ENCODE data around the gene WDFY4. TPM values are rescaled to one million over a fixed set of nuclear protein-coding genes. Genes with fewer than 3 reads are reported as not detected.
A peak's percentile ranks its signal among the peaks of the same experiment; 100 is the strongest.

WDFY4 gene
- polyA plus RNA-seq, 10 donors = 1.6 to 4.8 (median 2.6) TPM

DNA sequence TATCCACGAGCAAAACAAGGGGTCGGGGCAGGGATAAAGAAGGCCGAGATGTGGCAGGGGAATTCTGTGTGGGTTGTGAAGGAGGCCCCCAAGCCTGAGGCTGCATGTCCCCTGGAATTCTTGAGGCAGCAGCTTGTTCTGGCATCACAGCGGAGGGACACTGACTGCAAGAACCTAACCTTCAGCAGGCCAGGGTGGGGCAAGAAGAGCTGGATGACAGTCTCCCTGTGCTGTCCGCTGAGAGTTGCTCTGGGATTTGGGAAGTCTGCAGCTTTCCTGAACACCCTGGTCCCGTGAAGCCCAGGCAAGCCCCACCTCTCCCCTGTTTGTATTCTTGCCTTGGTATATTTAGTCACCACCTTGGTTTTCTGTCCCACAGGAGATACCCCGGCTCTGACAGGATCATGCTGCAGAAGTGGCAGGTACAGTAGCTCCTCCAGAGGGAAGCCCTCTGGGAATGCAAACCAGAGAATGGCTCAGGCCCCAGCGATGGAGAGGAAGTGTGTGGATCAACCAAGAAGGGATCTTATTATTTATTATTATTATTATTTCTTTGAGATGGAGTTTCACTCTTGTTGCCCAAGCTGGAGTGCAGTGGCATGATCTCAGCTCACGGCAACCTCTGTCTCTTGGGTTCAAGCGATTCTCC, 256.9 kb downstream of the WDFY4 start:
- no peak for DNase-seq

DNA sequence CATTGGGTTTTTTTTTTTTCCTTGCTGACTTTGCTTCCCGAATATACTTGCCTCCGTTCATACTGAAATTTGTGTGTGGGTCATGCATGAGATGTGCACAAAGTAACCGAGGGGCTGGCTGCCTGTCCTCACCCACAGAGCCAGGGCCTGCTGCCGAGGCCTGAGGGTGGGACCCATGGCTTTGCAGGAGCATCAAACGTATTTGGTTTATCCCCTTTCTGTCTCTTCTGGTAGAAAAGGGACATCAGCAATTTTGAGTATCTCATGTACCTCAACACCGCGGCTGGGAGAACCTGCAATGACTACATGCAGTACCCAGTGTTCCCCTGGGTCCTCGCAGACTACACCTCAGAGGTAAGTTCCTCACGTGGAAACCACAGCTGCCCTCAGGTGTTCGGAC, 258.4 kb downstream of the WDFY4 start:
- no peak for DNase-seq

DNA sequence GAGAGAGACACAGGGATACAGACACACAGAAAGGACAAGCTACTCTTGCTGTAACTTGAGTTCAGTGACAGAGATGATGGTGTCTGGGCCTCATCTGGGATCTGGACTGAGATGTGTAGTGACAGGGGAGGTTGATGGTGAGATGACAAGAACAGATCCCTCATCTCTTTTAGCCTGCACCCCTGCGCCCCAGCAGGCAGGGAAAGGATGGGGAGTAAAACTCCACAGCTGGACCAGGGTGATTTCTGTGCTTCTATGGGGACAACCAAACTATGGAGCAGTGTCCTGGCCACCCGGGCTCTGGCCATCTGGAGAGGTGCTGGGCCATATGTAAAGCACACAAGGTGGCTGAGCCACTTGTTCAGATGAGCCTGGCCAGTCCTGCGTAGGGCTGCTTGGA, 259.5 kb downstream of the WDFY4 start:
- DNase-seq = no peak

DNA sequence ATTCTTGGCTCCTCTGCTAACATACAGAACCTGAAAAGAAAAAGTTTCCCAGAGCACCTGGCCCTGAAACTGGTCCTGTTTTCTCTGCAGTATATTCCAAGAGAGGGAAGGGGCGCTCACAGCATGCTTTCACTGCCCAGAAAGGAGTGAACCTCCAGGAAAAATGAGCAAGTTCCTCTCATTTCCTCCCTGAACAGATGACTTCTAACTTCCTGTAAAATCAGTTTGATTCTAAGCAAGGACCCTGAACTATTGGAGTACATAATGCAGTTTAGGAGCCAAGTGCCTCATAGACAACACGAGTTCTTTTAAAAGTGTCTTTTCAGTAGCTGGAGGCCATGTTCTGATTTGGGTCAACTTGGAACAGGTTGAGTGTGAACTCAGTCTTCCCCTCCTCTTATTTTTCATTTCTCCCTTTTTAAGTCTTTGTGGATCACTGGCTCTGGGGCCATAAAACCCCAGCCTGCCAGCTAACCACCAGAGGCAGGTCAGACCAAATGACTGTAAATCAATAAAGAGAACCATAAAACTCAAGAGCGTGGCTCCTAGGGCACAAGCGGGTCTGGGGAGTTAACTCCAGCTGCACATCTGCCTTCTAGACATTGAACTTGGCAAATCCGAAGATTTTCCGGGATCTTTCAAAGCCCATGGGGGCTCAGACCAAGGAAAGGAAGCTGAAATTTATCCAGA, 260.9 kb downstream of the WDFY4 start:
- DNase-seq = peak in 1 of 3 donors; percentile 45

DNA sequence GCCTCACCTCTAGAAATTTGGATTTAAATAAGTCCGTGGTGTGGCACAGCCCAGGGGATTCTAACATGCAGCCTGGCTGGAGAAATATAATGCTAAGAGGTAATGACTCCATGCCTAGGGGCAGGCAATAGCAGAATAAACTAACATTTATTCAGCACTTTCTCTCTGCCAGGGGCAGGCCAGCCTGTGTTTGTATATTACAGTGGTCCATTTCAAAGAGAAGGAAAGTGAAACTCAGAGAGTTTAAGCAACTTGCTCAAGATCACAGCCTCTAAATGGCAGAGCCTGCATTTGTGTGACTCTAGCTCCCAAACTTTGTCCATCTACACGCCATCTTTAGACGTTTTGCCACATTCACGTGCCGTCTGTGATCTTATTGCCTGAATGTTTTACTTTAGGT, 261.7 kb downstream of the WDFY4 start:
- no peak for DNase-seq

DNA sequence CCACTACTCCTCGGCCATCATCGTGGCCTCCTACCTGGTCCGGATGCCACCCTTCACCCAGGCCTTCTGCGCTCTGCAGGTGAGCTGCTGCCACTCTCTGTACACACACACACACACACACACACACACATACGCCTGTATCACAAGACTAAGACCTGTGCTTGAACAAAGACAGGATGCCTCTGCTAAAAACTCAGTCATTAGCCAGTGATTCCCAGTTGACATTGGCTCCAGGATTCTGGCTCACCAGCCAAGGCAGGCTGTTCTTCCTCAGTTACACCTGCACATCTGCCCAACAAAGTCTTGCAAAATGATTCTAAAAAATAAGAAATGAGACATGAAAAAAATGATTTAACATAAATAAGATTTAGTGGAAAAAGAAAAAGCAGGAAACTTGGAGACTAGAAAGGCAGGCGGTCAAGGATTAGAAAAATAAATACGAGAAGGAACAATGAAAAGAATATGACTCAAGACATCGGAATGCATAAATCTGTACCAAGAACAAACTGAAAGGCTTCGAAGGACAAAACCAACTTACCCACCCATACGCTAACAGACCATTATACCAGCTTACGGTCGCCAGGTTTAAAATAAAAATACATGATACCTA, 262.3 kb downstream of the WDFY4 start:
- peak in 1 of 3 donors; percentile 46 for DNase-seq

DNA sequence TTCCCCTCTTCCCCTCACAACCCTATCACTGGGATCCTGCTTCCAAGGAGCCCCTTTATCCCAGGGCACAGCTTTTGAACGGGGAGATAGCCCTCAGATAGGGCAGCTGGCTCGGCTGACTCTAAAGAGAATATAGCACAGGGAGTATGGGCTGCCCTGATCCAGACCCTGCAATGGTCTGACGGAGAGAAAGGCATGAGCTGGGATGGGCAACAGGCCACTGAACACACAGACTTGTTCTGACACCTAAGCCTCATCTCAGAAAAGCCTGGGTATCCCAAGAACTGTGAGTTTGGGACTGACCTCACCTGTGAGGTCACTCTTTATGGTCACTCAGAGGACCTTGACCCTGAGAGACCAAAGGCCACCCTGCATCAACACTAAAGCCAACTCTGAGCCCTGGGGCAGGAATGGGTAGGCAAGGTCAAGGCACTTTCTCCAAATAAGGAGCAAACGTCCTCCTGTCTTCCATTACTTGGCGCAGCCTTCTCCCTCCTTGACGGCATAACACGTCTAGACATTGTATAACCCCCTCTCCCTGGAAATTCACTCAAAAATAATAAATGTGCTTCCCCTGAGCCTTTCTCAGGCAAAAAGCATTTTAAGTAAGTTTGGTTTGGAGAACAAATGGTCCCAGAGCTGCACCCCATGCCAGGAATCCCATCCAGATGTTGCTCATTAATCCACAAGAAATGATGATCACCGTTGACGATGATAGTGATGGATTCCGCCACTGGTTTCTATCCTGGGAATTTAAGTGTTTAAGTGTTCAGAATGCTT, 263.2 kb downstream of the WDFY4 start:
- DNase-seq = peak; percentile 33 to 87 (median 73)

DNA sequence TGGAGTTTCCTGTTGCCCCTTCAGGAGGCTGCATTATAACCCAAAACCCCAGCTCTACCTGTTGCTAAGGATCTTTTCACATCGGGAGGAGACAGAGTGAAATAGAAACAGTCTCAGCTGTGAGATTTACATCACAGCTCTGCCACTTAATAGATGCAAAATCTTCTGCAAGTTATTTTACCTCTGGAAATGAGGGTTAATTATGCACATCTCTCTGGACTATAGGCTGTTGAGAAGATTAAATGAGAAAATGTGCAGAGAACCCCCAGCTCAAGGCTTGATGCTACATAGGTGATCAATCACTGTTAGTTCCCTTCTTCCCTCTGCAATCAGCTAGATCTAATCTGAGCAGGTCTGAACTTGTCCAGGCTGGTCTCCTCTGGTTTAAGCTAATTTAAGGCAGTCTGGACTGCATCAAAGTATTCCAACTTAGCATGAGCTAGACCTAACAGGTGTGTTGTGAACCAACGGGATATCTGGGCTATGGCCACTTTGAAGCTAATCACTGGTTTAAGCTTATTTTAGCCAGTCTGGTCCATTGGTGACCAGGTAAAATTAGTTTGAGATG, 263.9 kb downstream of the WDFY4 start:
- no peak for DNase-seq

DNA sequence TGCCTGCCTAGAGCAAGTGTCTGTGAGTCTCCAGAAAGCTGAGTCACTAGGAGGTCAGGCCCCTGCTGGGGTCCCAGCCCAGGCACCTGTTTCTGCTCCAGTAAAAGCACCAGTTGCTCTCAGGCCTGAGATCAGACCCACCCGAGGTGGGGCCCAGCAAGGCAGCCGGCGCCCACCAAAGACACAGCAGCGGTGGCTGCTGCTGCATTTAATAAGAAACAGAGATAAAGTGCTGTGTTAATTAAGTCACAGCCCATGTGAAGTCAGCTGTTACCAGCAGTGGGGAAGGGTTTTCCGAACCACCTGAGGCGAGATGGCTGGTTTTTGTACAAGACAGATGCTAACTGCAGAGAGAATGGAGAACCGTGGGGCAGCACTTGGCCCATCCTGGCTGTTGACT, 267.0 kb downstream of the WDFY4 start:
- DNase-seq = no peak

DNA sequence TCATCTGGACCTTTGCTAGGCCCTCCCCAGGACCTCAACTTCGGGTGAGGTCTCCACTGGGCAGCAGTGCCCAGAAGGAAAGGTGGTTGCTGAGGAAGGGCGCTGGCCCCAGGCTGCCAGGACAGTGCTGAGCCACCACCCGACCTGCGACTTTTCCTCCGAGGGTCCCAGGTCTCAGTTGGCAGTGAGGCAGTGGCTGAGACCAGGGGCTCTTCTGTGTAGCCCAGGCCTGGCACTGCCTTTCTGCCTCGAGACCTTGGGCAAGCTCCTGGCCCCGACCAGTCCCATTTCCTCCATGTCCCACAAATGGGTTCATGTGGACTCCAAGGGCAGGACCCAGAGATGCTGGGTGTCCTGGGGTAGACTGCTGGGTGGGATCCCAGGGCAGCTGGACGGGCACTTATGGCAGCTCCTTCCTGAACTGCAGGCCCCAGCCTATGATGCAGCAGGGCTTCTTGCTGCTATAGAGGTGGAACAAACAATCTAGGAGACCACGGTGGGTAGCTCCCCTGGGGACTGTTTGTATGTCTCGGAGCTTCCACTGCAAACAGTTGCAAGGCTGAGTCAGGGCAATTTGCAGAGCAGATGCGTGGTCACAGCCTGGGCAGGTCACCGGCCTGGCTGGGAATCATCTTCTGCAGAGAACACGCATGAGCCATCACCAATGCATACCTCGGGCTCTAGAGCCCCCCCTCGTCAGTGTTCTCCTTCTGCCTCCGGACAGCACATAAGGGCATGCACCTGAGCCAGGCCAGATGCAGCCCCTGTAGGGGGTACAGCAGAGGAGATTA, 272.9 kb downstream of the WDFY4 start:
- DNase-seq = no peak

DNA sequence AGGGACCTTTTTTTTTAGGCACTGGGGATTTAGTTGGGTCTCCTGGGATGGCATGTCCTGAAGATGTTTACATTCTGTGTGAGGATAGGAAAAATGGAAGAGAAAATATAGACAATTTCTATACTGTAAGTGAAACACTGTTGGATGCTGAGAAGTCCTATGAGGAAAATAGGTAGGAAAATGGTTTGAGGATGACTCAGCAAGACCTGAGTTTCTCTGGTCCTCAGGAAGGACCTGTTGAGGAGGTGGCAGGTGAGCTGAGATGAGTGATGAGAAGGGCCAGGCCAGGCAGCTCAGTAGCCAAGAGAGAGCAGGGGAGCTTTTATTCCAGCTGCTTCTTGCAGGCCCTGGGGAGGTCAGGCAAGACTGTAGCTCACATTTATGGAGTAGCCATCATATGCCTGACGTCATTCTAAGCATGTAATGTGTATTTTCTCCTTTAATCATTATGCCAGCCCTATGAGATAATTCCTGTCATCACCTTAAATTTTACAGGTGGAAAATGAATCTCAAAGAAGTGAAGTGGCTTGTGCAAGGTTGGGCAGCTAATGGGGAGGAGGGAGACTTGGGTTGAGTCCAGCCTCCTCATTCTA, 274.0 kb downstream of the WDFY4 start:
- DNase-seq = peak in 1 of 3 donors; percentile 53

DNA sequence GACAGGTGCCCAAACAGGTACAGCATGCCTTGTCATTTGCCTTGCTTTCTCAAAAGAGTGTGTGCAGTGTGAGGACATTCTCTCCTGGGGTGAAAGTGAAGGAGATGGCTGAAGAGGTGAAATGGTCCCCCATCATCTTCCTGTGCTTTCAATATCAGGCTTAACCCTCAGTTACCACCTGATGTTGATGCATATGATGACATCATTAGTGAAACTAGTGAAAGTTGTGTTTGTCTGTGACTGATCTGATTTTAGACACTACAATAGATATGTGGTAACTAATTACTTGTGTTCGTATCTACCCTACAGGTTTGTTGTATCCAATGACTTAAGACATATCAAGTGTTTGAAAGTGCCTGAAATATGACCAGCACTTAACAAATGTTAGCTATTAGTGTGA, 279.4 kb downstream of the WDFY4 start:
- DNase-seq = no peak

DNA sequence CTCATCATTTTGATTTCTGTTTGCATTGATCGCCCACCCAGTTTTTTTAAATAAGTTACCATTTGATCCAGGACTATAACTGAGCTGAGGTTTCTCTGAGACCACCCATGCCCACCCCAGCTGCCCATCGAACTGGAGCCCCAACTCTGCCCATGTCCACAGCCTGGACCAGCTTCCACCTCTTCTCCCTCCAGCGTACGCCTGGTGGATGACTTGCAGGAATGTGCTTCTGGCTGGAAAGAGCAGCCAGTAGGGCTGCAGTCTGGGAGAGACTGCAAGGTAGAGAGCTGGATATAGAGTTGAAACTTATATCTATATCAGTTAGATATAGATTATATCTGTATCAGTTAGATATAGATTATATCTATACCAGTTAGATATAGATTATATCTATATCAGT, 280.8 kb downstream of the WDFY4 start:
- no peak for DNase-seq

DNA sequence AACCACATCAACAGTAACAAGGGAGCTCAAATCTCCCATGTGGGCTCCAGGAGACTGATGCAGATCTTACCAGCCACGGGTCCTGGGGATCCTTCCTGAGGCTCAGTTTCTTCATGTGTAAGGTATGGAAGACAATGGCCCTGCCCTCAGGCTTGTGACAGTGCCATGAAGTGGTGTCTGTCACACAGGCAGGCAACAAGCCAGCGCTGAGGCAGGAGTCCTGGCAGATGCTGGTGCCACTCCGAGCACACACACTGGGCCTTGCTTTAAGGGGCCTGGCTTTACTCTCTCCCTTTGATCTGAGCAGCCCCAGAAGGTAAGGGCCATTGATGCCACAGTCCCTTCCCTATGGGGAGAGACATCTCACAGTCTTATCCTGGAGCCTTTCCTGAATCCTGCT, 283.4 kb downstream of the WDFY4 start:
- no peak for DNase-seq

DNA sequence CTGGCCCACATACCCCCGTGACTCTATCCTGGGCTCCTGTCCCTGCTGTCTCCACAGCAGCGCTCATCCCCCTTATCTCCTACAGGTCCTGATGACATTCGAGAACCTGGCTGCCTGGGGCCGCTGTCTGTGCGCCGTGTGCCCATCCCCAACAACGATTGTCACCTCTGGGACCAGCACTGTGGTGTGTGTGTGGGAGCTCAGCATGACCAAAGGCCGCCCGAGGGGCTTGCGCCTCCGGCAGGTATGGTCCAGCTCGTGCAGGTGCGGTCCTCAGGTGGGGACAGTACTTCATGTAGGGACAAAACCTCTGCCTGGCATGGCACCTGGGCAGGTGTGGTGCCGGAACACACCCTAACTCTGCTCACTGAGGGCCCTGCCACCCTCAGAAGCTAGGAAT, 285.4 kb downstream of the WDFY4 start:
- no peak for DNase-seq

DNA sequence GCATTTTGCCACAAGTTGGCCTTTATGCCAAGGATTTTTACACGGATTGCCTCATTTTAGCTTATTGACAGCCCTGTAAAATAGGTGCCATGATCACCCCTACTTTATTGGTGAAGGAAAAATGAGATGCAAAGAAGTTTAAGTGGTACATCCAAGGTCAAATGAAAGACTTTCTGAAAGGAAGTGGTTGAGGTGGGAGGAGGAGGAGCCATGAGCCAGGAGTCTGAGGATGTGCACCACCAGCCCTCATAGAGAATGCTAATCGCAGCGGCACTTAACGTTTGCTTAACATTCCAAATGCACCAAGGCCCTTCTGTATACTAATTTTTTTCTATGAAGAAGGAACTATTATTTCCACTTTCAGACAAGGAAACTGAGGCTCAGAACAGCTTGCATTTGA, 286.0 kb downstream of the WDFY4 start:
- DNase-seq = no peak

DNA sequence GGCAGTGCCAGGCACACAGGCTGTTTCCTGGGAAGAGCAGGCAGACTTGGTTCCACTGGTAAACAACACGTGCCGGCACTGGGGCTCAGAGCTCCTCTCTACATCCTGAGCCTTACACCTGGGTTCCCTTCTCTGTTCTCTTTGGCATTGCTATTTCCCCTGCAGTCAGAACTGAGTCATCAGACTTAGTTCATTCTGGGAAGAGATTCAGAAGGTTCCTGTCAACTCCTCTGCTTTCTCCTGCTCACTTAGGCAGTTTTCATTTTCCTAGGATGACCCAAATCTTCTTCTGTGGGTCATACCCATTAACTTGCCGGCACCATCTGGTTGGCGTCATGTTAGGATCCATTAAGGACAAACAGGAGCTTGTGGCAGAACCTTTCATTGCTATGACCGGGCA, 288.4 kb downstream of the WDFY4 start:
- no peak for DNase-seq

DNA sequence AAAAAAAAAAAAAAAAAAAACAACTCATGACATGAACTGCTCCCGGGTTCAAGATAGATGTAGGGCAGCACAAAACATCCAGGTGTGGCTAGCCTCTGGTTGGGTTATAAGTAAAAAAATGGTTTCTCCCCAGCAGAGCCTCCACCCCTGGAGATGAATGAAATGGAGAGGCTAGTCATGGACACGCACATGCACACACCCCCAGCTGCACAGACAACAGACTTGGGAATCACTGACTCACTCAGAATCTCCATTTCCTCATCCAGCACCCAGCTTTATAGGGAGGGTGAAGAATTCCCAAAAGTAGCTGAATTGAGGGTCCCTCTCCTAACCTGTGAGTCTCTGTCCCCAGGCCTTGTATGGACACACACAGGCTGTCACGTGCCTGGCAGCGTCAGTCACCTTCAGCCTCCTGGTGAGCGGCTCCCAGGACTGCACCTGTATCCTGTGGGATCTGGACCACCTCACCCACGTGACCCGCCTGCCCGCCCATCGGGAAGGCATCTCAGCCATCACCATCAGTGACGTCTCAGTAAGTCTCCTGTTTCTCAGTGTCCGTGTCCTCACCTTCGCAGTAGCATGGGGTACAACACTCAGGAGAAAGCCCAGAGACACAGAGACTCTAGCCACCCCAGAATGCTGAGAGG, 290.0 kb downstream of the WDFY4 start:
- DNase-seq = no peak

DNA sequence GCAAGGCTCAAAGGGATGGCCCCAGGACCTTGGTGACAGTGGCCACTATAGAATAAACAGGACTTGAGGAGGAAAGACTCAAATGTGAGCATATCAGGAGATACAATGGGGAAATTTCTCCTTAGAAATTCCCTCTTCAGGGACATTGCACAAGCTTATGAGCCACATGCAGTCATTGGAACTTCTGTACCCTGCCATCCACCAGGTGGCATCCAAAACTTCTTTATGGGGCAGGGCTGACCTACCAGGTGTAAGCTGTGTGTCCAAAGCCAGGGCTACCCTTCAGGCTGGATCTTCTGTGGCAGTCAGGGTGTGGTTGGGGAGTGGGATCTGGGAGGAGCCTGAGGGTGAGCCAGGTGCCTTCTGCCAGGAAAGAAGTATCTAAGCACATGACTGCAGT, 291.5 kb downstream of the WDFY4 start:
- DNase-seq = peak in 1 of 3 donors; percentile 2

DNA sequence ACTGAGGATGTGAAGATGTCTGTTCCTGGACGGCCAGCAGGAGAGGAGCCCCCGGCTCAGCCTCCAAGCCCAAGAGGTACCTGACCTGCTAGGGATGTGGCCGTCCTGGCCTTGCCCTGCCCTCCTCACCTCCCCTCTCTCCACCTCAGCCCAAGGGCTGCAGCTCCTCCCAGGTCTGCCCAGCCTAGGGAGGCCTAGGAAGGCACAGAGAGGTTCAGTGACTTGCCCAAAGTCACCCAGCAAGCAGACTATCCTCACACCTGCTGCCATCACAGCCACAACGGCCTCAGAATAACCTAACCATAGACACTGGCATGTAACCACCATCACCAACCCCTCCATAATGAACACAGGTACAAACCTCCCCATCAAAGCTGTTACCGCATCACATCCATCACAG, 293.6 kb downstream of the WDFY4 start:
- no peak for DNase-seq

All from muscle of back (tissue), 11 donors.